K562 (cell line): ENCODE results near the gene MADD. TPM values are rescaled to one million over a fixed set of nuclear protein-coding genes. Genes with fewer than 3 reads are reported as not detected.
A peak's percentile ranks its signal among the peaks of the same experiment; 100 is the strongest.

Experiments used
- ATAC-seq: fragments of 200-7000 bp; cut with Tn5 transposase; 3 replicates; pipeline ENCODE4 v1.9.1; 2020; ENCODE audit warnings: moderate library complexity
- BruUV-seq: library from RNA; stranded (reverse); fragments of 400-500 nt; replicated peaks from 2 replicates; lab custom pipeline; 2021; lab: Mats Ljungman, UMichigan
- CTCF ChIA-PET: fragments of 300-600 bp; formaldehyde crosslinking; extraction: SDS; loops from one replicate; lab custom pipeline; 2021; ENCODE audit warnings: low intra/inter-chr PET ratio; lab: Yijun Ruan, JAX
- POLR2A ChIA-PET: fragments of 300-600, 350-650 bp; sonication (Branson Sonifier 250); formaldehyde crosslinking; extraction: SDS; loops from one replicate; lab custom pipeline; 2021; ENCODE audit warnings: antibody characterized with exemption, inconsistent platforms; lab: Yijun Ruan, JAX
- DNase-seq, 4 experiments: peaks; one replicate each; pipeline versions ENCODE4 v3.0.0 to v3.0.0-alpha.2; 2011 to 2018; ENCODE audit warnings: low spot score in 3 of 4, mixed read lengths in 3 of 4; ENCODE audit errors: extremely low read depth in 1 of 4
- FAIRE-seq: peaks from 2 replicates; lab custom pipeline; 2011; peaks lifted over from hg19 to GRCh38; lab: Jason Lieb, UNC
- H2AFZ ChIP-seq: 2 replicates; pipeline ENCODE4 v1.6.0; 2011; ENCODE audit warnings: low read depth, low read length, control low read depth, inconsistent platforms
- H3K27ac ChIP-seq: fragments of 200-600 bp; 3 replicates; pipeline ENCODE4 v1.8.0; 2011; ENCODE audit warnings: low read depth, mild to moderate bottlenecking, control low read depth, inconsistent platforms, low read length, moderate library complexity, mixed read lengths; ENCODE audit errors: extremely low read depth
- H3K27me3 ChIP-seq, 2 experiments: fragments of 300-600 bp in 1 of 2; 2 replicates in 1 of 2; 3 replicates in 1 of 2; pipeline versions ENCODE4 v1.6.0 to v1.8.0; 2011; ENCODE audit warnings: inconsistent platforms in 2 of 2, low read length in 2 of 2, mild to moderate bottlenecking in 1 of 2, mixed read lengths in 1 of 2, moderate library complexity in 1 of 2; ENCODE audit not compliant: control insufficient read depth in 2 of 2, insufficient read depth in 2 of 2
- H3K36me3 ChIP-seq: fragments of 300-600 bp; 3 replicates; pipeline ENCODE4 v1.8.0; 2011; ENCODE audit warnings: mild to moderate bottlenecking, low read length, inconsistent platforms; ENCODE audit not compliant: control insufficient read depth, insufficient read depth
- H3K4me1 ChIP-seq, 2 experiments: fragments of 200-600 bp in 1 of 2; replicated peaks in 1 of 2; 2 replicates in 1 of 2; 3 replicates in 1 of 2; pipeline versions ENCODE4 v1.5.1 to v1.8.0; 2011; ENCODE audit warnings: inconsistent platforms in 2 of 2, low read length in 2 of 2, mild to moderate bottlenecking in 1 of 2, mixed read lengths in 1 of 2, moderate library complexity in 1 of 2; ENCODE audit not compliant: control insufficient read depth in 2 of 2, insufficient read depth in 2 of 2
- H3K4me2 ChIP-seq: 2 replicates; pipeline ENCODE4 v1.6.1; 2011; ENCODE audit warnings: low read length, control low read depth, inconsistent platforms, mixed read lengths; ENCODE audit not compliant: insufficient read depth
- H3K4me3 ChIP-seq: fragments of 200-600 bp; sonication (generic), shearing (Covaris generic); 2 replicates; pipeline ENCODE4 v1.5.1; 2016; ENCODE audit warnings: control low read depth, inconsistent platforms
- H3K79me2 ChIP-seq: fragments of 200-600 bp; 3 replicates; pipeline ENCODE4 v1.8.0; 2011; ENCODE audit warnings: low read length, inconsistent platforms; ENCODE audit not compliant: control insufficient read depth, insufficient read depth
- H3K9ac ChIP-seq, 2 experiments: 2 replicates each; pipeline versions ENCODE4 v1.6.0 to v1.6.1; 2011; ENCODE audit warnings: low read depth in 2 of 2, low read length in 2 of 2, control low read depth in 1 of 2, inconsistent platforms in 1 of 2, mild to moderate bottlenecking in 1 of 2, mixed read lengths in 1 of 2; ENCODE audit not compliant: insufficient read depth in 1 of 2
- H3K9me1 ChIP-seq: one replicate; pipeline ENCODE4 v1.6.0; 2011; ENCODE audit warnings: inconsistent platforms, mild to moderate bottlenecking, low read length, moderate library complexity; ENCODE audit not compliant: control insufficient read depth, insufficient read depth
- H3K9me3 ChIP-seq: replicated peaks from 2 replicates; pipeline ENCODE4 v1.5.1; 2011; ENCODE audit warnings: low read depth, low read length, inconsistent platforms; ENCODE audit not compliant: control insufficient read depth, insufficient read depth
- H4K20me1 ChIP-seq: replicated peaks from 2 replicates; pipeline ENCODE4 v1.6.1; 2011; ENCODE audit warnings: low read length, inconsistent platforms, mixed read lengths; ENCODE audit not compliant: control insufficient read depth, insufficient read depth
- BCOR ChIP-seq: fragments of 450-650 bp; IDR thresholded peaks from 2 replicates; pipeline ENCODE4 v1.6.1; 2016
- DPF2 ChIP-seq: fragments of 450-650 bp; IDR thresholded peaks from 2 replicates; pipeline ENCODE4 v1.6.1; 2016
- FOXP4 ChIP-seq: sonication (generic); formaldehyde crosslinking; IDR thresholded peaks from 2 replicates; pipeline ENCODE4 v1.8.0; 2022; ENCODE audit warnings: mild to moderate bottlenecking, missing genetic modification reagents, borderline replicate concordance
- LARP7 ChIP-seq: fragments of 450-650 bp; IDR thresholded peaks from 2 replicates; pipeline ENCODE4 v1.6.1; 2016
- MEIS2 ChIP-seq: fragments of 450-650 bp; IDR thresholded peaks from 2 replicates; pipeline ENCODE4 v1.6.1; 2014; ENCODE audit warnings: mild to moderate bottlenecking; ENCODE audit not compliant: partially characterized antibody
- PRPF4 ChIP-seq: fragments of 200-400 bp; formaldehyde crosslinking; IDR thresholded peaks from one replicate; pipeline ENCODE4 v1.6.1; 2017; ENCODE audit warnings: low read length, low read depth, mild to moderate bottlenecking; ENCODE audit not compliant: insufficient read depth, poor library complexity, severe bottlenecking
- RCOR1 ChIP-seq, 2 experiments: IDR thresholded peaks; 2 replicates each; pipeline ENCODE4 v1.6.1; 2012; ENCODE audit warnings: low read depth in 2 of 2, low read length in 2 of 2, borderline replicate concordance in 1 of 2, improper control_type of control experiment in 1 of 2
- SAFB2 ChIP-seq: fragments of 200-400 bp; formaldehyde crosslinking; IDR thresholded peaks from 2 replicates; pipeline ENCODE4 v1.6.1; 2018; ENCODE audit warnings: borderline replicate concordance, low read length, low read depth, moderate library complexity; ENCODE audit not compliant: severe bottlenecking
- ZBTB11 ChIP-seq, 3 experiments: fragments of 200-800 bp in 1 of 3; fragments of 250-450 bp in 1 of 3; fragments of 450-650 bp in 1 of 3; sonication (Bioruptor Pico) in 1 of 3; sonication (Bioruptor generic) in 1 of 3; formaldehyde crosslinking in 1 of 3; IDR thresholded peaks; 2 replicates each; pipeline versions ENCODE4 v1.6.1 to v1.8.0; 2016 to 2022; ENCODE audit warnings: mild to moderate bottlenecking in 2 of 3, missing genetic modification characterization in 2 of 3, missing compliant biosample characterization in 1 of 3, moderate library complexity in 1 of 3
- ZNF121 ChIP-seq: sonication (generic); formaldehyde crosslinking; conservative IDR thresholded peaks from 2 replicates; pipeline ENCODE4 v1.8.0; 2022; ENCODE audit warnings: missing genetic modification reagents
- ZNF740 ChIP-seq, 3 experiments: fragments of 200-800 bp in 1 of 3; sonication (Bioruptor generic) in 1 of 3; sonication (generic) in 1 of 3; formaldehyde crosslinking in 1 of 3; IDR thresholded peaks; 2 replicates each; pipeline versions ENCODE4 v1.6.1 to v1.8.0; 2016 to 2022; ENCODE audit warnings: mild to moderate bottlenecking in 2 of 3, missing compliant biosample characterization in 2 of 3, missing genetic modification characterization in 2 of 3, missing genetic modification reagents in 1 of 3
- WGBS: fragments of 100-300 bp; shearing (Covaris generic); methylation state at CpG from one replicate; pipeline ENCODE4 v1.1.6; 2016; ENCODE audit warnings: low coverage, mixed read lengths; ENCODE audit not compliant: insufficient coverage; ENCODE audit errors: missing lambda C conversion rate; 5-methylcytosine and 5-hydroxymethylcytosine counted together
- in situ Hi-C: fragments of 300-500 bp; cut with MboI; formaldehyde crosslinking; loops from 4 replicates; pipeline ENCODE4 v1.15.0; 2018; ENCODE audit warnings: inconsistent platforms, mixed read lengths
- intact Hi-C: fragments of 100-400 bp; cut with micrococcal nuclease; formaldehyde crosslinking; loops from 2 replicates; pipeline ENCODE4 v1.14.2; 2022
- polyA plus RNA-seq, 8 experiments: library from polyadenylated mRNA; depleted of rRNA in 4 of 8; stranded (reverse) in 5 of 8; unstranded in 3 of 8; fragments of >200 nt; fragmentation: Nextera tagmentation in 2 of 8; fragmentation: Illumina TruSeq in 1 of 8; extraction: Ambion mirVana in 2 of 8; extraction: Trizol in 1 of 8; gene quantifications; 2 replicates each; pipeline versions ENCODE4 v1.2.1 to v1.2.3, GENCODE V29; 2011 to 2014; ENCODE audit warnings: inconsistent platforms in 1 of 8, missing spikeins in 1 of 8
- total RNA-seq, 7 experiments: library from RNA; depleted of rRNA in 6 of 7; stranded (reverse); fragments of >200 nt in 6 of 7; fragmentation: Illumina TruSeq in 2 of 7; extraction: Trizol in 2 of 7; gene quantifications; 2 replicates each; pipeline versions ENCODE4 v1.2.1 to v1.2.3, GENCODE V29; 2011 to 2021; ENCODE audit warnings: low replicate concordance in 1 of 7

Gene MADD
- total and polyA plus RNA-seq, 9 of the 15 experiments (the other 6 are each of a cell fraction or from before 2014, with no cell fraction given): 0.68 to 57.6 (median 33.6) TPM

GRCh38 chr11:47366020-47366490 is 96.1 kb downstream of the MADD start (continued):
- TF ChIP-seq ZNF740 (CRISPR knock-in tag; IDR thresholded peaks at IDR 0.05) (no peak), ZNF740 (tag; IDR thresholded peaks at IDR 0.05) (no peak)

- Histone ChIP-seq H3K27me3 (no peaks in the 10 kb centered on the region), H3K9ac (no peak overlapping the region; a peak in 1 of 4 replicates), H3K9me1 (no peaks in the 10 kb centered on the region), H4K20me1 (no peaks in the 10 kb centered on the region), H3K4me3 (no peak overlapping the region), H3K27ac (no peak overlapping the region), H3K4me1 (peaks cover 12 to 26% of the 10 kb centered on the region in 2 experiments; a peak in 4 of 5 replicates), H3K36me3 (peaks cover 7% of the 10 kb centered on the region; the same call in 1 of the 3 replicates), H3K9me3 (no peaks in the 10 kb centered on the region), H3K4me2 (peak overlapping the region; percentile 31; the same call in 1 of the 2 replicates), H2AFZ (peak overlapping the region; percentile 38; the same call in 1 of the 2 replicates), H3K79me2 (no peaks in the 10 kb centered on the region)
- POLR2A ChIA-PET: interaction anchor here (0.7 to 1.1 kb wide), 3 partner anchors 11 to 978 kb away, joined by 3 to 5 read pairs (median 4); no protein-coding TSS in a partner anchor
- CTCF ChIA-PET: no interaction called here
- 4% methylated on average over 3 of the region's 3 CpGs for WGBS
- FAIRE-seq (peak; percentile 35), ATAC-seq (peak; percentile 12; the same call in 2 of the 3 replicates), DNase-seq (peak in 1 of 4 experiments; percentile 40)
- in situ Hi-C loops: loop anchor here (5.0 kb wide), 1 partner anchor 38 kb away; the partner anchor contains the start of gene SLC39A13
- intact Hi-C loops: loop anchor here (10.0 kb wide), 1 partner anchor 245 kb away; no protein-coding TSS in a partner anchor
- no TSS peak for BruUV-seq
- TF ChIP-seq DPF2 (peak; percentile 60), LARP7 (no peak), RCOR1 (IDR thresholded peaks at IDR 0.05; ENCODE audit: borderline replicate concordance in 1 of 2, low read depth in 2 of 2, low read length in 2 of 2) (peak in 1 of 2 experiments; percentile 24; a peak in 1 of 4 replicates), PRPF4 (no peak), ZNF121 (CRISPR knock-in tag) (no peak), SAFB2 (no peak), BCOR (no peak), MEIS2 (peak; percentile 45), FOXP4 (CRISPR knock-in tag) (no peak), ZBTB11 (CRISPR knock-in tag; IDR thresholded peaks at IDR 0.05) (no peak)
Observed at GRCh38 chr11:47369676-47370075, 99.7 kb downstream of the MADD start.
